ENCODE results near the gene KCNIP2.

Gene KCNIP2

GRCh38 chr10:101851411-101852116 lies 8.0 kb upstream of the KCNIP2 start:
- no peak for DNase-seq (ENCODE audit: low spot score)

DNA sequence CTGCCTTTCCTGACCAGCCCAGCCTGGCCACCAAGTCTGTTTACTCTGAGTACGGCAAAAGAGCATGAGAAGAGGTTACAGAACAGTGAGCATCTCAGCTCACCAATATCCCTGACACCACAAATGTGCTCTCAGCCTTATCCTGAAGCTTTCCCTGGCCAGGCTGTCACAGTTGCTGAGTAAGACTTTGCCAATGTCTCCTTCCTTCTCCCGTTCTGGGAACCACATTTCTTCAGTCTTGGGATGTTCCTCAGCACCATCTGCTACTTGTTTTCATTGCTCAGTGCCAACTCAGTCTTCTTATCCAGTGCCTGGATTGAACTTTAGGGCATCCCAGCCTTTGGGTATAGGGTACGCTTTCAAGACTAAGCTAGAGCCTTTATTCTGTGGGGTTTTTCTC lies 7.1 kb upstream of the KCNIP2 start:
- DNase-seq (ENCODE audit: low spot score), result no peak

GRCh38 chr10:101848894-101849351 lies 5.3 kb upstream of the KCNIP2 start:
- DNase-seq (ENCODE audit: low spot score), result no peak

DNA sequence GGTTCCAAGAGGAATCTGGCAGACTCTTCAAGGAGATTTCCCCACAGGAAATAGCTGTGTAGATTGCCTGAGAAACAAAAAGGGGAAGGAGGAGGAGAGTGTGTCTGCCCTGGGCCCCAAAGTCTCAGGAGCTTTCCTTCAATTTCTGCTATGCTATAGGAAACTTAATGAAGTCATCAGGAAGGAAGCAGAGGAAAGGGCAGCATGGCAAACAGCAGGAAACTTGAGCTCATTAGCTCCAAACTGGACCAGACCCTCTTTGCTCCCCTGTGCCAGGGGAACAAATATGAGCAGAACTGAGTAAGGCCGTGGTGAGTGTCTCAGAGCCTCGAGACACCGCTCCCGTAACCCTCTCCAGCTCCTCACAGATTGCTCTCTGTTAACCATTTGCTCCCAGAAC lies 4.8 kb upstream of the KCNIP2 start:
- no peak for DNase-seq (ENCODE audit: low spot score)

DNA sequence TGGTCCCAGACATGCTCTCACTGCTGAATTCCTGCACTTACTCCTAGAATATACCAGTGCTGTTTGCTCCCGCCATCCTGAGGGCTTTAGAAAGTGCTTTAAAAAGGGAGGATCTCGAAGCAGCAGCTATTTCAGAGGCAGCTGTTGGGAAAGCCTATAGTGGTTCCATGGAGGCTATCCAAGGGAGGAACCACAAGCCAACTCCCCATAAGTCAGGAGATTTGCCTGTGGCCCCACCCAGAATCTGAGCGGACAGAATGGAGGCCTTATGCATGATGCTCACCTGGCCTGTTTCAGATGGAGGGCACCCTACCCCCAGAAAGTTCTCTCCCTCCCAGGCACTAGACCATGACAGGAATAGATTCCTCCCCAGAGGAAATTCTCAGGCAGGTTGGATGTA lies 2.3 kb upstream of the KCNIP2 start:
- DNase-seq (ENCODE audit: low spot score), result no peak

DNA sequence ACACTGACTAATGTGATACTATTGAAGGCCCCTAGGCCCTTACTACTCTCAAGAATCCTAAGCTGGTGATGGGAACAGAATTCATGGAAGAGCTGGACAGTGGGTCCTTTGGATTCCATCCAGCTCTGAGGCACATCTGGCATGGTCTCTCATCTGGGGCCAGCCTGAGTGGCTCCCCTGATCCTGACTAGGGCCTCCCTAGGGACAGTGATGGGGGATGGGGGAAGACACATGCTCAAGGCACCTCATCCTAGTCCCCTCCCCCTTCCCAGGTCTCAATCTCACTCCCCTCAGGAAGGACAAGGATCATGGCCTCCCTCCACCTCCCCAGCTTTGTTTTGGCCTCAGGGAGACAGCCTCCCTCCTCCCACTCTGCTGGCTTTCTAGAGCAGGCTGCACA lies 1.8 kb downstream of the KCNIP2 start:
- no peak for DNase-seq (ENCODE audit: low spot score)

GRCh38 chr10:101840741-101841453 lies 2.7 kb downstream of the KCNIP2 start:
- peak; percentile 77 for DNase-seq (ENCODE audit: low spot score)

DNA sequence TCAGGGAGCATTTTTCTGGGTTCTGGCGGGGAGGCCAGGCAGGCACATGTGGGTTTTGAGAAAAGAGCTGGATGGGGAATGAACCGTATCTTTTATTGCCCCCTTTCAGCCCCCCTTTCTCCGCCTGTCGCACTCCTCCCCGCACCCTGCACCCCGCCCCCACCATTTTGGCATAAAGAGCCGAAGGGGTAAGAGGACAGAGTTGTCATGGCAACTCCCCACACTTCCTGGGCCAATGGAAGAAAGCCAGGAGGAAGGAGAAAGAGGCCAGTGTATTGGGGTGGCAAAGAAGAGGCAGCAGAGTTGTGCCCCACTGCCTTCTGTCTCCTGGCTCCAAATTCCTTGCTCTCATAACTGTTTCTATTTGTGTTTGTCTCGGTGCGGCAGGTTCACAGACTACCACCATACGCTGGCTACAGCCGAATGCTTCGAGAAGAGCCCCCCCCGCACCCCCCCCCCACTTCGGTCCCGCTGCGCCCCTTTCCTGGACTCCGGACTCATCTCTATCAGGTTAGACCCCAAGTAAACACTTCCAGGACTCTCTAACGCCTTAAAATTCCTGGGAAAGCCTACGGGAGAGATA lies 3.4 kb downstream of the KCNIP2 start:
- DNase-seq (ENCODE audit: low spot score), result no peak

- peak; percentile 58 for DNase-seq (ENCODE audit: low spot score)
Measured at GRCh38 chr10:101839416-101840063, 4.1 kb downstream of the KCNIP2 start.

DNA sequence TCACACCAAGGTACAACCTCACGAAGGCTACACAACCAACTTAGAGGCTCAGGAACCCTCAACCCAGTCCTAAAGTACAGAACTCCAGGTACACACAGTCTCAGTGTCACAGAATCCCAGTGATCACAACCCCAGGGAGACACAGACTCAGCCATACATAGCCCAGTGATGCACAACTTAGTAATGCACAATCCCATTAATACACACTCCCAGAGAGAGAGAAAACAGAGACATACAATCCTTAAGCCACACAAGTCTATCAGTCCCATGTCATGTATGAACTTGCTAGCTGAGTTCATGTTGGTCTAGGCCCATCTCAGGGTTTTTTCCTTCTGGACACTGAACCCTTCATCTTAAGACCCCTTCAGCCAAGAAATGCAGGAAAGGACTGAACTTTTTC lies 4.6 kb downstream of the KCNIP2 start:
- no peak for DNase-seq (ENCODE audit: low spot score)

GRCh38 chr10:101838416-101838970 lies 5.1 kb downstream of the KCNIP2 start:
- DNase-seq (ENCODE audit: low spot score), result no peak

GRCh38 chr10:101837748-101838147 lies 5.9 kb downstream of the KCNIP2 start:
- no peak for DNase-seq (ENCODE audit: low spot score)

DNA sequence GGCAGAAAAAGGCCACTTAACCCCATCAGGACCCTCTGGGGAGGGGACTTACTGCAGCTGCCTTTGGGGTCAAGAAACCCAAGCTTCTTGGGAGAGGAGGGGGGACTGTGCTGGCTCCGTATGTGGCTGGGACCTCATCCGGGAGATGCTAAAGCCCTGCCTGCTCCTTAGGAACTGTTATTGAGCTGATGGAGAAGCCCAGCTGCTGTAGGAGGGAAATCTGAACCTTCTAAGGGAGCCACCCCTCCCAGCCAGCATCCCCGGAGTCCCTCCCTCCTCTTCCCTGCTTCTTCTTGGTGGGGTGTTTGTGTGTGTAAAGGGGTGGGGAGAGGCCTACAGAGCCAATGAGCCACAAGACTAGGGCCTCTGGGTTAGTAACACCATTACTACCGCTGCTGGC lies 8.2 kb downstream of the KCNIP2 start:
- no peak for DNase-seq (ENCODE audit: low spot score)

- DNase-seq (ENCODE audit: low spot score), result no peak
Measured at GRCh38 chr10:101834341-101834740, 9.3 kb downstream of the KCNIP2 start.

- no peak for DNase-seq (ENCODE audit: low spot score)
Measured at GRCh38 chr10:101833466-101833865, 10.1 kb downstream of the KCNIP2 start.

DNA sequence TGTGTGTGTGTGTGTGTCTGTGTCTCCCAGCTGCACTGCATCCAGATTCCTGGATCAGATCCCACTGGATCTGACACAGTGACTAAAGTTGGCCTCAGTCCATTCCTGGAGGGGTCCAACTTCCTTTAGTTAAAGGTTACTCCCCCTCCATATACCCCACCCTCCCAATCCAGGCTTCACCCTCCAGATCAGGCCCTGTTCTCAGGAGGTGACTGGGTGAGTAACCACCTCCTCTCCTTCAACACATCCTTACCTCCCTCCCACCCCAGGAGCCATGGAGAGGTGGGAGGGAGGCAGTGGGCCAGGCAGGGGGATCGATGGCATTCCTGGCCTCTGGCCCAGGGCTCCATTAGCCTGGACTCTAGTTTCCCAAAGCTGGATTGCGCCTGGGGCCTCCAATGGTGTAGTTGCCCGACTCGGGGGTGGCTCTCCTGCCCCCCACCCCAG lies 11.3 kb downstream of the KCNIP2 start:
- no peak for DNase-seq (ENCODE audit: low spot score)

GRCh38 chr10:101831169-101831811 lies 12.3 kb downstream of the KCNIP2 start:
- no peak for DNase-seq (ENCODE audit: low spot score)

DNA sequence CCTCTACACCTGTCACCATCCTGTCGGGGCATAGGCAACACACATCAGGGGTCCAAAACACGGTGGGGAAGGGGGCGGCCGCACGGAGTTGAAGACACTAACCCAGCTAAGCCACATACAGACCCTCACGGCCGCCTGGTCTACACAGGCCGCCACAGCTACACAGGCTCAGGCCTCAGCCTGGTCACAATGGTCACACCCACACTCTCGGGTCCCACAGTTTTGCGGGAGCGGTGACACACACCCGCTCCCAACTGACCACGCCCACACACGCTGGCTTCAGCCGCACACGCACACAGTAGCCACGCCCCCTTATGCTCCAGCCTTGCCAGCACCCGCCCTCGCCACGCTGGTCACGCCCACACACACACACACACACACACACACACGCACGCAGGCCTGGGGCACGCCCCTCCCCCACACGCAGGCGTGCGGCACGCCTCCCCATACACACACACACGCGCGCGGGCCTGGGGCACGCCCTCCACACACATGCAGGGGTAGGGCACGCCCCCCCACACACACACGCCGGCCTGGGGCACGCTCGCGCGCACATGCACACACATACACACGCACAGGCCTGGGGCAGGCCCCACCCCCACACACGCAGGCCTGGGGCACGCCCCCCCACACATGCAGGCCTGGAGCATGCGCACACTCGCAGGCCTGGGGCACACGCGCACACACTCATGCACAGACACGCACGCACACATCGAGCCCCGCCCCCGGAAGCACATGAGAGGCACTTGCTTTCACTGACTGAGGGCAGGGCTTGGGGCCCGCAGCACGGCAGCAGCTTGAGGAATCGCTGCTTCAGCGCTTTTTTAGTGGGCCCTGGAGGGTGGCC lies 13.1 kb downstream of the KCNIP2 start:
- DNase-seq (ENCODE audit: low spot score), result peak; percentile 95

GRCh38 chr10:101829561-101830315 lies 13.9 kb downstream of the KCNIP2 start:
- peak; percentile 66 for DNase-seq (ENCODE audit: low spot score)
